Panc1 (cell line): ENCODE measurements around the gene CDKN2AIP. TPM values are rescaled to one million over a fixed set of nuclear protein-coding genes. Genes with fewer than 3 reads are reported as not detected.

Source experiments
- ATAC-seq: fragments of 200-7000 bp; cut with Tn5 transposase; 2 replicates; pipeline ENCODE4 v1.9.1; 2020; ENCODE audit warnings: mild to moderate bottlenecking, moderate library complexity
- BruUV-seq: library from RNA; stranded (reverse); fragments of 400-500 nt; replicated peaks from 2 replicates; lab custom pipeline; 2021; lab: Mats Ljungman, UMichigan
- CTCF ChIA-PET: fragments of 300-600 bp; sonication (Branson Sonifier 250); formaldehyde crosslinking; loops from one replicate; lab custom pipeline; 2022; ENCODE audit warnings: antibody characterized with exemption; lab: Charles Lee
- POLR2A ChIA-PET: fragments of 300-600 bp; sonication (Branson Sonifier 250); formaldehyde crosslinking; loops from one replicate; lab custom pipeline; 2022; ENCODE audit warnings: antibody characterized with exemption; lab: Charles Lee
- DNase-seq: peaks from one replicate; pipeline ENCODE4 v3.0.0-alpha.2; 2010; ENCODE audit warnings: low read depth, low spot score
- H3K27ac ChIP-seq: 2 replicates; pipeline ENCODE4 v1.5.1; 2011; ENCODE audit warnings: mild to moderate bottlenecking, low read length, inconsistent platforms
- H3K27me3 ChIP-seq: fragments of 200-500 bp; sonication (Bioruptor generic); 2 replicates; pipeline ENCODE4 v1.6.0; 2014; ENCODE audit warnings: low read length, inconsistent platforms; ENCODE audit not compliant: control insufficient read depth, insufficient read depth
- H3K36me3 ChIP-seq: fragments of 200-500 bp; sonication (Bioruptor generic); 2 replicates; pipeline ENCODE4 v1.5.1; 2014; ENCODE audit warnings: inconsistent platforms, mild to moderate bottlenecking, low read length, moderate library complexity; ENCODE audit not compliant: control insufficient read depth, insufficient read depth
- H3K4me1 ChIP-seq: 2 replicates; pipeline ENCODE4 v1.5.1; 2011; ENCODE audit warnings: inconsistent platforms, mild to moderate bottlenecking, low read length, moderate library complexity; ENCODE audit not compliant: control insufficient read depth, insufficient read depth
- H3K4me3 ChIP-seq, 2 experiments: 2 replicates each; pipeline ENCODE4 v1.5.1; 2011 to 2012; ENCODE audit warnings: low read depth in 2 of 2, low read length in 2 of 2, mild to moderate bottlenecking in 2 of 2, inconsistent platforms in 1 of 2, moderate library complexity in 1 of 2
- H3K9me3 ChIP-seq: fragments of 200-500 bp; sonication (Bioruptor generic); 2 replicates; pipeline ENCODE4 v1.5.1; 2014; ENCODE audit warnings: low read depth, mild to moderate bottlenecking, inconsistent platforms, low read length, moderate library complexity; ENCODE audit not compliant: control insufficient read depth, insufficient read depth
- POLR2AphosphoS5 ChIP-seq: IDR thresholded peaks from 2 replicates; pipeline ENCODE4 v1.6.1; 2012; ENCODE audit warnings: mild to moderate bottlenecking, low read depth, low read length, moderate library complexity
- REST ChIP-seq, 2 experiments: IDR thresholded peaks; 2 replicates each; pipeline ENCODE4 v1.6.1; 2011 to 2012; ENCODE audit warnings: low read depth in 2 of 2, control low read depth in 1 of 2, low read length in 1 of 2, mild to moderate bottlenecking in 1 of 2, moderate library complexity in 1 of 2; ENCODE audit not compliant: insufficient read depth in 1 of 2
- SIN3A ChIP-seq: IDR thresholded peaks from 2 replicates; pipeline ENCODE4 v1.6.1; 2012; ENCODE audit warnings: low read depth, mild to moderate bottlenecking, low read length, moderate library complexity, borderline replicate concordance; ENCODE audit not compliant: insufficient read depth
- TCF7L2 ChIP-seq: IDR thresholded peaks from 2 replicates; pipeline ENCODE4 v1.6.1; 2011; ENCODE audit warnings: mild to moderate bottlenecking, low read depth, low read length, inconsistent platforms
- in situ Hi-C: cut with HindIII; loops from 2 replicates; pipeline ENCODE4 v1.10.0; 2016; ENCODE audit warnings: low sequenced_read_pairs, low pct_unique_long_range_greater_than_20kb
- intact Hi-C: fragments of 100-400 bp; cut with micrococcal nuclease; formaldehyde crosslinking; loops from one replicate; pipeline ENCODE4 v1.10.0; 2022; ENCODE audit not compliant: unreplicated experiment
- total RNA-seq: library from RNA; stranded (reverse); gene quantifications from one replicate; pipeline ENCODE4 v1.2.1, GENCODE V29; 2021; ENCODE audit not compliant: unreplicated experiment
- TF ChIP-seq, protein P1 (sequence below): fragments of 450-650 bp; IDR thresholded peaks from 2 replicates; pipeline ENCODE4 v1.5.1; 2017; ENCODE audit warnings: mild to moderate bottlenecking

Gene CDKN2AIP
- total RNA-seq, 1 experiment from 2014 or later = 21.1 TPM

DNA sequence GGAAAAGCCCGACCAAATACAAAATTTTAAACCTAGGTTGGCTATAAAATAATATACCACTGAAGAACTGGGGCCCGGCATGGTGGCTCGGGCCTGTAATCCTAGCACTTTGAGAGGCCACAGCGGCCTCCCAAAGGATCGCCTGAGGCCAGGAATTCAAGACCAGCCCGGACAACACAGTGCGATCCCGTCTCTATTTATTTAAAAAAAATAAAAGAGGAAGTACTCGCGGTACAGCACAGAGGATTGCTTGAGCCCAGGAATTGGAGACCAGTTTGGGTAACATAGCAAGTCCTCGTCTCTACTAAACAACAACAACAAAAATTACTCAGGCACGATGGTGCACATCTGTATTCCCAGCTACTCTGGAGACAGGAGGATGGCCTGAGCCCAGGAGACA, 44.8 kb upstream of the CDKN2AIP start:
- no peaks in the 10 kb centered on the region for H3K9me3 ChIP-seq
- no peak overlapping the region for H3K4me3 ChIP-seq
- TF ChIP-seq REST (IDR thresholded peaks at IDR 0.05; ENCODE audit: insufficient read depth in 1 of 2, low read depth in 2 of 2, low read length in 1 of 2) = no peak
- TF ChIP-seq, protein P1, sequence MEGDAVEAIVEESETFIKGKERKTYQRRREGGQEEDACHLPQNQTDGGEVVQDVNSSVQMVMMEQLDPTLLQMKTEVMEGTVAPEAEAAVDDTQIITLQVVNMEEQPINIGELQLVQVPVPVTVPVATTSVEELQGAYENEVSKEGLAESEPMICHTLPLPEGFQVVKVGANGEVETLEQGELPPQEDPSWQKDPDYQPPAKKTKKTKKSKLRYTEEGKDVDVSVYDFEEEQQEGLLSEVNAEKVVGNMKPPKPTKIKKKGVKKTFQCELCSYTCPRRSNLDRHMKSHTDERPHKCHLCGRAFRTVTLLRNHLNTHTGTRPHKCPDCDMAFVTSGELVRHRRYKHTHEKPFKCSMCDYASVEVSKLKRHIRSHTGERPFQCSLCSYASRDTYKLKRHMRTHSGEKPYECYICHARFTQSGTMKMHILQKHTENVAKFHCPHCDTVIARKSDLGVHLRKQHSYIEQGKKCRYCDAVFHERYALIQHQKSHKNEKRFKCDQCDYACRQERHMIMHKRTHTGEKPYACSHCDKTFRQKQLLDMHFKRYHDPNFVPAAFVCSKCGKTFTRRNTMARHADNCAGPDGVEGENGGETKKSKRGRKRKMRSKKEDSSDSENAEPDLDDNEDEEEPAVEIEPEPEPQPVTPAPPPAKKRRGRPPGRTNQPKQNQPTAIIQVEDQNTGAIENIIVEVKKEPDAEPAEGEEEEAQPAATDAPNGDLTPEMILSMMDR = no peak
- no peak for TF ChIP-seq POLR2AphosphoS5
- no peak for TF ChIP-seq SIN3A
- TF ChIP-seq TCF7L2 = no peak
- no peaks in the 10 kb centered on the region for H3K36me3 ChIP-seq
- no peaks in the 10 kb centered on the region for H3K27me3 ChIP-seq
- ATAC-seq (no peak), DNase-seq (no peak)
- no peaks in the 10 kb centered on the region; the same call in none of the 2 replicates for H3K4me1 ChIP-seq
- intact Hi-C loops (loop anchor here (10.0 kb wide), 1 partner anchor 95 kb away; no protein-coding TSS in a partner anchor), in situ Hi-C loops (no loop called here)
- no TSS peak for BruUV-seq
- POLR2A ChIA-PET = no interaction called here
- CTCF ChIA-PET = no interaction called here
- H3K27ac ChIP-seq = no peak overlapping the region

DNA sequence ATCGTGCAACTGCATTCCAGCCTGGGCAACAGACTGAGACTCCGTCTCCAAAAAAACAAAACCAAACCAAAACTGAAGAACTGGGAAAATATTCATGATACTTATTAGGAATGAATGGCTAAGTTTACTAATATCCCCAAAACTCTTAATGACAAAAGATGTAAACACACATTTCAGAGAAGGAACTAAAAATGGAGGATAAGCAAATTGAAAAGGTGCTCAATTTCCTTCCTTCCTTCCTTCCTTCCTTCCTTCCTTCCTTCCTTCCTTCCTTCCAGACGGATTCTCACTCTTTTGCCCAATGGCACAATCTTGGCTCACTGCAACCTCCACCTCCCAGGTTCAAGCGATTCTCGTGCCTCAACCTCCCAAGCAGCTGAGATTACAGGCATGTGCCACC, 44.4 kb upstream of the CDKN2AIP start:
- intact Hi-C loops = no loop called here
- CTCF ChIA-PET = no interaction called here
- H3K4me3 ChIP-seq = no peak overlapping the region
- no peaks in the 10 kb centered on the region for H3K9me3 ChIP-seq
- no peak overlapping the region for H3K27ac ChIP-seq
- TF ChIP-seq, protein P1 = no peak
- TF ChIP-seq REST (IDR thresholded peaks at IDR 0.05; ENCODE audit: insufficient read depth in 1 of 2, low read depth in 2 of 2, low read length in 1 of 2) (no peak), POLR2AphosphoS5 (no peak), TCF7L2 (no peak), SIN3A (no peak)
- H3K4me1 ChIP-seq = no peaks in the 10 kb centered on the region; the same call in none of the 2 replicates
- no peaks in the 10 kb centered on the region for H3K36me3 ChIP-seq
- no TSS peak for BruUV-seq
- in situ Hi-C loops = no loop called here
- POLR2A ChIA-PET = no interaction called here
- DNase-seq = no peak
- no peaks in the 10 kb centered on the region for H3K27me3 ChIP-seq
- ATAC-seq = no peak
